ENCODE results near the gene GDF15. TPM values are rescaled to one million over a fixed set of nuclear protein-coding genes. Genes with fewer than 3 reads are reported as not detected.

Gene GDF15
- total RNA-seq, 1 experiment from 2014 or later, result 13.1 TPM

- H3K9me3 ChIP-seq, result no peaks in the 10 kb centered on the region
- DNase-seq, result no peak
- no peaks in the 10 kb centered on the region for H3K27me3 ChIP-seq
- peaks cover 4% of the 10 kb centered on the region; the same call in 1 of the 2 replicates for H3K36me3 ChIP-seq
- H3K4me3 ChIP-seq, result no peak overlapping the region
Measured at GRCh38 chr19:18385359-18385674, 641 bp upstream of the GDF15 start.

- H3K4me3 ChIP-seq, result peak overlapping the region; percentile 47
- DNase-seq, result peak; percentile 44
- H3K36me3 ChIP-seq, result peaks cover 4% of the 10 kb centered on the region; the same call in 1 of the 2 replicates
- no peaks in the 10 kb centered on the region for H3K9me3 ChIP-seq
- no peaks in the 10 kb centered on the region for H3K27me3 ChIP-seq
Measured at GRCh38 chr19:18386543-18387271, 749 bp downstream of the GDF15 start.

- DNase-seq, result peak; percentile 73
- Histone ChIP-seq H3K9me3 (no peaks in the 10 kb centered on the region), H3K36me3 (peaks cover 4% of the 10 kb centered on the region; the same call in 1 of the 2 replicates), H3K4me3 (peak overlapping the region; percentile 27), H3K27me3 (no peaks in the 10 kb centered on the region)
Measured at GRCh38 chr19:18388100-18388959, 2.4 kb downstream of the GDF15 start.

- Histone ChIP-seq H3K9me3 (no peaks in the 10 kb centered on the region), H3K4me3 (no peak overlapping the region), H3K27me3 (no peaks in the 10 kb centered on the region), H3K36me3 (peaks cover 4% of the 10 kb centered on the region; the same call in 1 of the 2 replicates)
- DNase-seq, result no peak
Measured at GRCh38 chr19:18388960-18389725, 3.2 kb downstream of the GDF15 start.

GRCh38 chr19:18389726-18390064, 3.7 kb downstream of the GDF15 start:
- DNase-seq, result no peak
- no peaks in the 10 kb centered on the region for H3K9me3 ChIP-seq
- no peak overlapping the region for H3K4me3 ChIP-seq
- H3K36me3 ChIP-seq, result peaks cover 4% of the 10 kb centered on the region; the same call in 1 of the 2 replicates
- no peaks in the 10 kb centered on the region for H3K27me3 ChIP-seq

- H3K36me3 ChIP-seq, result peaks cover 4% of the 10 kb centered on the region; the same call in 1 of the 2 replicates
- H3K4me3 ChIP-seq, result no peak overlapping the region
- DNase-seq, result no peak
- no peaks in the 10 kb centered on the region for H3K9me3 ChIP-seq
- no peaks in the 10 kb centered on the region for H3K27me3 ChIP-seq
Measured at GRCh38 chr19:18390065-18390907, 4.3 kb downstream of the GDF15 start.

- H3K27me3 ChIP-seq, result no peaks in the 10 kb centered on the region
- H3K36me3 ChIP-seq, result peaks cover 4% of the 10 kb centered on the region; the same call in 1 of the 2 replicates
- no peaks in the 10 kb centered on the region for H3K9me3 ChIP-seq
- H3K4me3 ChIP-seq, result no peak overlapping the region
- DNase-seq, result no peak
Measured at GRCh38 chr19:18391509-18392075, 5.6 kb downstream of the GDF15 start.

GRCh38 chr19:18392417-18392816, 6.5 kb downstream of the GDF15 start:
- Histone ChIP-seq H3K27me3 (no peaks in the 10 kb centered on the region), H3K36me3 (peaks cover 4% of the 10 kb centered on the region; the same call in 1 of the 2 replicates), H3K9me3 (no peaks in the 10 kb centered on the region), H3K4me3 (no peak overlapping the region)
- DNase-seq, result peak; percentile 77

- peaks cover 4% of the 10 kb centered on the region; the same call in 1 of the 2 replicates for H3K36me3 ChIP-seq
- no peaks in the 10 kb centered on the region for H3K27me3 ChIP-seq
- no peaks in the 10 kb centered on the region for H3K9me3 ChIP-seq
- no peak overlapping the region for H3K4me3 ChIP-seq
- no peak for DNase-seq
Measured at GRCh38 chr19:18392926-18393325, 7.0 kb downstream of the GDF15 start.

- DNase-seq, result no peak
- Histone ChIP-seq H3K4me3 (no peak overlapping the region), H3K27me3 (no peaks in the 10 kb centered on the region), H3K36me3 (peaks cover 4% of the 10 kb centered on the region; the same call in 1 of the 2 replicates), H3K9me3 (no peaks in the 10 kb centered on the region)
Measured at GRCh38 chr19:18393836-18394235, 7.9 kb downstream of the GDF15 start.

GRCh38 chr19:18396471-18397241, 10.7 kb downstream of the GDF15 start:
- Histone ChIP-seq H3K4me3 (no peak overlapping the region), H3K9me3 (peaks cover 2% of the 10 kb centered on the region; the same call in 1 of the 2 replicates), H3K27me3 (no peaks in the 10 kb centered on the region), H3K36me3 (no peaks in the 10 kb centered on the region)
- DNase-seq, result no peak

- Histone ChIP-seq H3K4me3 (no peak within 1 kb of the TSS), H3K9me3 (peaks cover 2% of the 10 kb centered on the region; the same call in 1 of the 2 replicates)
- DNase-seq, result no peak
Measured at GRCh38 chr19:18397242-18398202, 11.6 kb downstream of the GDF15 start, which contains the start of gene LRRC25. Gene LRRC25 (minus strand): TSS chr19:18397622. CDS start chr19:18396963, 659 bp downstream.

GRCh38 chr19:18399008-18399407, 13.1 kb downstream of the GDF15 start:
- peaks cover 2% of the 10 kb centered on the region; the same call in 1 of the 2 replicates for H3K9me3 ChIP-seq
- DNase-seq, result peak; percentile 88
- no peaks in the 10 kb centered on the region for H3K27me3 ChIP-seq
- H3K4me3 ChIP-seq, result no peak overlapping the region
- no peaks in the 10 kb centered on the region for H3K36me3 ChIP-seq

More at GRCh38 chr19:18397242-18398202, 11.6 kb downstream of the GDF15 start, which contains the start of gene LRRC25:
- no peaks in the 10 kb centered on the region for H3K36me3 ChIP-seq
- no peaks in the 10 kb centered on the region for H3K27me3 ChIP-seq

GRCh38 chr19:18401580-18402112, 15.7 kb downstream of the GDF15 start:
- peak; percentile 56 for DNase-seq
- Histone ChIP-seq H3K9me3 (peaks cover 2% of the 10 kb centered on the region; the same call in 1 of the 2 replicates), H3K4me3 (no peak overlapping the region), H3K27me3 (no peaks in the 10 kb centered on the region), H3K36me3 (no peaks in the 10 kb centered on the region)

Measured in MG63 (cell line).